H1 (cell line): Measurements from ENCODE around the gene GLDC. TPM values are rescaled to one million over a fixed set of nuclear protein-coding genes. Genes with fewer than 3 reads are reported as not detected.

Source experiments
- SIRT6 ChIP-seq: IDR thresholded peaks from one replicate; pipeline ENCODE4 v1.7.1; 2012; ENCODE audit warnings: low read length, inconsistent platforms
- SRF ChIP-seq: IDR thresholded peaks from 2 replicates; pipeline ENCODE4 v1.6.1; 2011; ENCODE audit warnings: mild to moderate bottlenecking, low read depth, low read length, moderate library complexity
- polyA plus RNA-seq, 7 experiments: library from polyadenylated mRNA; depleted of rRNA in 3 of 7; stranded (reverse) in 5 of 7; unstranded in 2 of 7; fragments of >200 nt in 5 of 7; fragments of 200-250 nt in 2 of 7; gene quantifications; 1 replicate in 5 of 7; 2 replicates in 1 of 7; 4 replicates in 1 of 7; pipeline versions ENCODE4 v1.2.1 to v1.2.3, GENCODE V29; 2011 to 2013; ENCODE audit warnings: missing spikeins in 2 of 7, mixed read lengths in 2 of 7
- total RNA-seq: library from RNA; stranded (reverse); fragmentation: NEBNext Ultra II Directional; extraction: Animal tissue kit (Norgen Biotek cat#: 25700); gene quantifications from 2 replicates; pipeline ENCODE4 v1.2.1, GENCODE V29; 2021

Gene GLDC
- total and polyA plus RNA-seq, 2 of the 8 experiments (the other 6 are each of a cell fraction or from before 2014, with no cell fraction given) = 48.8 to 101 TPM

- no peak for TF ChIP-seq SRF
- no peak for TF ChIP-seq SIRT6
Observed at GRCh38 chr9:6689893-6690674, 44.6 kb upstream of the GLDC start (continued).
